CD4-positive, alpha-beta memory T cell (primary cell): Measurements from ENCODE around the gene MAPK14. TPM values are rescaled to one million over a fixed set of nuclear protein-coding genes. Genes with fewer than 3 reads are reported as not detected.

Experiments used
- CTCF ChIA-PET: fragments of 350-600 bp; sonication (Branson Sonifier 250); formaldehyde crosslinking; loops from one replicate; lab custom pipeline; 2021; ENCODE audit warnings: inconsistent platforms; ENCODE audit not compliant: partially characterized antibody; lab: Charles Lee
- POLR2A ChIA-PET: fragments of 350-600 bp; sonication (Branson Sonifier 250); formaldehyde crosslinking; loops from one replicate; lab custom pipeline; 2021; ENCODE audit not compliant: partially characterized antibody; lab: Charles Lee
- DNase-seq, 5 donors: peaks; one replicate each; pipeline versions ENCODE4 v3.0.0 to v3.0.0-alpha.2; 2020 to 2022; ENCODE audit warnings: mixed read lengths in 1 of 5
- H3K27ac ChIP-seq: one replicate; pipeline ENCODE4 v1.7.0; 2013; ENCODE audit warnings: low read depth, low read length
- H3K27me3 ChIP-seq: 2 replicates; pipeline ENCODE4 v1.7.0; 2013; ENCODE audit warnings: mild to moderate bottlenecking, low read length, moderate library complexity; ENCODE audit not compliant: insufficient read depth
- H3K36me3 ChIP-seq: 2 replicates; pipeline ENCODE4 v1.7.0; 2013; ENCODE audit warnings: mild to moderate bottlenecking, low read length, moderate library complexity; ENCODE audit not compliant: insufficient read depth
- H3K4me1 ChIP-seq: 2 replicates; pipeline ENCODE4 v1.7.0; 2013; ENCODE audit warnings: mild to moderate bottlenecking, low read length, moderate library complexity; ENCODE audit not compliant: insufficient read depth
- H3K4me3 ChIP-seq, 2 donors: one replicate each; pipeline ENCODE4 v1.7.0; 2013; ENCODE audit warnings: low read length in 2 of 2, mild to moderate bottlenecking in 1 of 2
- H3K9me3 ChIP-seq, 2 donors: one replicate each; pipeline ENCODE4 v1.7.0; 2013; ENCODE audit warnings: low read length in 2 of 2, control low read depth in 1 of 2; ENCODE audit not compliant: control insufficient read depth in 1 of 2
- H3K27ac Mint-ChIP-seq, 7 donors: one replicate each; pipeline ENCODE4 v1.8.0; 2020 to 2021; ENCODE audit warnings: mixed read lengths in 7 of 7, mild to moderate bottlenecking in 6 of 7, inconsistent platforms in 3 of 7, moderate library complexity in 3 of 7
- H3K27me3 Mint-ChIP-seq, 2 donors: one replicate each; pipeline ENCODE4 v1.8.0; 2020 to 2021; ENCODE audit warnings: mixed read lengths in 2 of 2
- H3K36me3 Mint-ChIP-seq, 2 donors: one replicate each; pipeline ENCODE4 v1.8.0; 2020 to 2021; ENCODE audit warnings: mixed read lengths in 2 of 2, inconsistent platforms in 1 of 2, mild to moderate bottlenecking in 1 of 2
- H3K4me1 Mint-ChIP-seq, 4 donors: one replicate each; pipeline ENCODE4 v1.8.0; 2020 to 2021; ENCODE audit warnings: mixed read lengths in 4 of 4, mild to moderate bottlenecking in 1 of 4
- H3K4me3 Mint-ChIP-seq, 8 donors: one replicate each; pipeline ENCODE4 v1.8.0; 2020 to 2021; ENCODE audit warnings: mixed read lengths in 8 of 8, mild to moderate bottlenecking in 7 of 8, moderate library complexity in 6 of 8, inconsistent platforms in 3 of 8
- H3K9me3 Mint-ChIP-seq, 8 donors: one replicate each; pipeline ENCODE4 v1.8.0; 2020 to 2021; ENCODE audit warnings: mixed read lengths in 8 of 8, mild to moderate bottlenecking in 5 of 8, inconsistent platforms in 3 of 8, moderate library complexity in 1 of 8
- intact Hi-C: fragments of 100-400 bp; cut with micrococcal nuclease; formaldehyde crosslinking; loops from one replicate; pipeline ENCODE4 v1.15.1; 2023
- polyA plus RNA-seq, 2 donors: library from polyadenylated mRNA; unstranded; fragments of 300-500 nt; fragmentation: Illumina TruSeq; gene quantifications; one replicate each; pipeline ENCODE4 v1.2.3, GENCODE V29; 2021
- total RNA-seq, 2 experiments: library from RNA; stranded (reverse); gene quantifications; one replicate each; pipeline ENCODE4 v1.2.3, GENCODE V29; 2021

The MAPK14 gene
- total and polyA plus RNA-seq, 4 experiments from 2014 or later, result 38.5 to 64.3 (median 53.8) TPM

- Histone ChIP-seq H3K27me3 (no peaks in the 10 kb centered on the region), H3K4me1 (peaks cover 27% of the 10 kb centered on the region), H3K36me3 (peaks cover 18% of the 10 kb centered on the region), H3K4me3 (no peak overlapping the region), H3K9me3 (no peaks in the 10 kb centered on the region), H3K27ac (no peak overlapping the region)
- H3K9me3 Mint-ChIP-seq, result no peaks in the 10 kb centered on the region
- no peaks in the 10 kb centered on the region for H3K27me3 Mint-ChIP-seq
- peak overlapping the region in 2 of 7 donors; percentile 35 to 48 for H3K27ac Mint-ChIP-seq
- ChIA-PET CTCF (interaction anchor here (0.9 to 2.1 kb wide), 3 partner anchors 19 to 68 kb away, joined by 3 to 7 read pairs (median 5); partner anchors contain the start of gene MAPK13), POLR2A (interaction anchor here (0.8 to 1.7 kb wide), 2 partner anchors 17 to 29 kb away, joined by 4 to 9 read pairs; partner anchors contain the start of gene MAPK13)
- intact Hi-C loops, result loop anchor here (2.0 kb wide), 2 partner anchors 13 to 95 kb away; partner anchors contain the start of gene BRPF3
- DNase-seq, result no peak
- H3K4me1 Mint-ChIP-seq, result peaks cover 29 to 38% (median 32%) of the 10 kb centered on the region in 4 donors
- H3K4me3 Mint-ChIP-seq, result no peak overlapping the region
- peaks cover 18 to 46% of the 10 kb centered on the region in 2 donors for H3K36me3 Mint-ChIP-seq
These were observed 74.1 kb downstream of the MAPK14 start for GRCh38 chr6:36101691-36102090.

- Mint-ChIP-seq H3K36me3 (peaks cover 24 to 48% of the 10 kb centered on the region in 2 donors), H3K4me3 (no peak overlapping the region), H3K27me3 (no peaks in the 10 kb centered on the region), H3K4me1 (peaks cover 30 to 43% (median 35%) of the 10 kb centered on the region in 4 donors), H3K9me3 (no peaks in the 10 kb centered on the region), H3K27ac (peak overlapping the region in 2 of 7 donors; percentile 82 to 88)
- DNase-seq, result no peak
- CTCF ChIA-PET, result interaction anchor here (0.7 to 3.7 kb wide), 4 partner anchors 8 to 75 kb away, joined by 3 to 26 read pairs (median 4); partner anchors contain the start of gene MAPK14
- Histone ChIP-seq H3K27me3 (no peaks in the 10 kb centered on the region), H3K4me3 (no peak overlapping the region), H3K27ac (no peak overlapping the region), H3K4me1 (peaks cover 27% of the 10 kb centered on the region), H3K9me3 (no peaks in the 10 kb centered on the region), H3K36me3 (peaks cover 13% of the 10 kb centered on the region)
- intact Hi-C loops, result no loop called here
- POLR2A ChIA-PET, result interaction anchor here (0.6 to 2.2 kb wide), 4 partner anchors 19 to 29 kb away, joined by 3 to 9 read pairs (median 4); no protein-coding TSS in a partner anchor
These were observed 75.2 kb downstream of the MAPK14 start for GRCh38 chr6:36102853-36103252.

- H3K36me3 ChIP-seq, result peaks cover 20% of the 10 kb centered on the region
- POLR2A ChIA-PET, result interaction anchor here (1.1 to 2.2 kb wide), 4 partner anchors 8 to 27 kb away, joined by 3 to 9 read pairs (median 7); no protein-coding TSS in a partner anchor
- H3K4me3 ChIP-seq, result no peak overlapping the region
- H3K9me3 Mint-ChIP-seq, result no peaks in the 10 kb centered on the region
- H3K27me3 ChIP-seq, result no peaks in the 10 kb centered on the region
- H3K4me3 Mint-ChIP-seq, result no peak overlapping the region
- intact Hi-C loops, result no loop called here
- no peak for DNase-seq
- no peaks in the 10 kb centered on the region for H3K27me3 Mint-ChIP-seq
- H3K4me1 Mint-ChIP-seq, result peaks cover 31 to 51% (median 39%) of the 10 kb centered on the region in 4 donors
- no peak overlapping the region for H3K27ac ChIP-seq
- H3K9me3 ChIP-seq, result no peaks in the 10 kb centered on the region
- H3K27ac Mint-ChIP-seq, result peak overlapping the region in 2 of 7 donors; percentile 46 to 64
- peaks cover 36 to 53% of the 10 kb centered on the region in 2 donors for H3K36me3 Mint-ChIP-seq
- peaks cover 32% of the 10 kb centered on the region for H3K4me1 ChIP-seq
- CTCF ChIA-PET, result interaction anchor here (1.0 to 3.7 kb wide), 5 partner anchors 8 to 77 kb away, joined by 4 to 26 read pairs (median 5); partner anchors contain the start of gene MAPK14
These were observed 77.2 kb downstream of the MAPK14 start for GRCh38 chr6:36104836-36105235.

GRCh38 chr6:36109092-36109491 lies 81.5 kb downstream of the MAPK14 start:
- DNase-seq, result peak; percentile 59 to 72 (median 61)
- CTCF ChIA-PET, result interaction anchor here (0.6 to 7.6 kb wide), 5 partner anchors 9 to 80 kb away, joined by 3 to 70 read pairs (median 15); partner anchors contain the start of gene MAPK14
- Mint-ChIP-seq H3K27me3 (no peaks in the 10 kb centered on the region), H3K27ac (peak overlapping the region; percentile 80 to 95 (median 91)), H3K9me3 (no peaks in the 10 kb centered on the region), H3K4me3 (peak overlapping the region in 7 of 8 donors; percentile 7 to 57 (median 51)), H3K36me3 (peaks cover 24 to 49% of the 10 kb centered on the region in 2 donors), H3K4me1 (peaks cover 26 to 48% (median 36%) of the 10 kb centered on the region in 4 donors)
- H3K4me1 ChIP-seq, result peaks cover 40% of the 10 kb centered on the region
- H3K27ac ChIP-seq, result peak overlapping the region; percentile 22
- no peak overlapping the region for H3K4me3 ChIP-seq
- H3K36me3 ChIP-seq, result peaks cover 8% of the 10 kb centered on the region
- no peaks in the 10 kb centered on the region for H3K27me3 ChIP-seq
- H3K9me3 ChIP-seq, result no peaks in the 10 kb centered on the region
- POLR2A ChIA-PET, result interaction anchor here (0.6 to 3.4 kb wide), 9 partner anchors 9 to 596 kb away, joined by 3 to 24 read pairs (median 7); partner anchors contain the start of genes BRPF3, MAPK13 and MAPK14
- intact Hi-C loops, result loop anchor here (1.0 kb wide), 1 partner anchor 9 kb away; no protein-coding TSS in a partner anchor

- Mint-ChIP-seq H3K27ac (peak overlapping the region in 6 of 7 donors; percentile 36 to 91 (median 58)), H3K4me1 (peaks cover 33 to 56% (median 43%) of the 10 kb centered on the region in 4 donors), H3K9me3 (no peaks in the 10 kb centered on the region), H3K36me3 (peaks cover 22 to 42% of the 10 kb centered on the region in 2 donors), H3K4me3 (peak overlapping the region in 1 of 8 donors; percentile 17), H3K27me3 (no peaks in the 10 kb centered on the region)
- Histone ChIP-seq H3K9me3 (no peaks in the 10 kb centered on the region), H3K27ac (no peak overlapping the region), H3K27me3 (no peaks in the 10 kb centered on the region), H3K4me1 (peaks cover 50% of the 10 kb centered on the region), H3K36me3 (peaks cover 7% of the 10 kb centered on the region), H3K4me3 (no peak overlapping the region)
- CTCF ChIA-PET, result interaction anchor here (3.2 to 7.6 kb wide), 3 partner anchors 13 to 15 kb away, joined by 21 to 70 read pairs (median 27); no protein-coding TSS in a partner anchor
- POLR2A ChIA-PET, result interaction anchor here (2.2 to 3.4 kb wide), 3 partner anchors 12 to 21 kb away, joined by 12 to 27 read pairs (median 24); partner anchors contain the start of gene MAPK13
- no peak for DNase-seq
- intact Hi-C loops, result no loop called here
These were observed 82.4 kb downstream of the MAPK14 start for GRCh38 chr6:36110050-36110449.

- no peak overlapping the region for H3K27ac ChIP-seq
- Mint-ChIP-seq H3K27ac (peak overlapping the region in 2 of 7 donors; percentile 58 to 66), H3K4me1 (peaks cover 35 to 62% (median 48%) of the 10 kb centered on the region in 4 donors), H3K27me3 (no peaks in the 10 kb centered on the region), H3K4me3 (no peak overlapping the region), H3K36me3 (peaks cover 22 to 37% of the 10 kb centered on the region in 2 donors), H3K9me3 (no peaks in the 10 kb centered on the region)
- CTCF ChIA-PET, result interaction anchor here (3.2 to 7.6 kb wide), 2 partner anchors 12 to 16 kb away, joined by 21 to 70 read pairs; no protein-coding TSS in a partner anchor
- no peaks in the 10 kb centered on the region for H3K9me3 ChIP-seq
- no peak for DNase-seq
- POLR2A ChIA-PET, result interaction anchor here (3.2 kb wide), 1 partner anchor 11 kb away, joined by 27 read pairs; no protein-coding TSS in a partner anchor
- peaks cover 58% of the 10 kb centered on the region for H3K4me1 ChIP-seq
- no peaks in the 10 kb centered on the region for H3K27me3 ChIP-seq
- intact Hi-C loops, result no loop called here
- H3K36me3 ChIP-seq, result peaks cover 7% of the 10 kb centered on the region
- H3K4me3 ChIP-seq, result no peak overlapping the region
These were observed 83.3 kb downstream of the MAPK14 start for GRCh38 chr6:36110863-36111262.
